GM19023 (cell line): ENCODE data around the gene ATP12A.
A peak's percentile ranks its signal among the peaks of the same experiment; 100 is the strongest.

Source experiments
- ATAC-seq: cut with Tn5 transposase; IDR thresholded peaks from one replicate; pipeline ENCODE4 v1.9.1; 2021; ENCODE audit warnings: mild to moderate bottlenecking, moderate library complexity; ENCODE audit not compliant: unreplicated experiment

The ATP12A gene

GRCh38 chr13:24724714-24725113 lies 44.5 kb downstream of the ATP12A start:
- no peak for ATAC-seq

- no peak for ATAC-seq
Observed at GRCh38 chr13:24725379-24725778, 45.2 kb downstream of the ATP12A start.

- ATAC-seq, result no peak
Observed at GRCh38 chr13:24727731-24728601, 47.8 kb downstream of the ATP12A start.

- ATAC-seq, result peak; percentile 70
Observed at GRCh38 chr13:24730873-24731567, 50.8 kb downstream of the ATP12A start.

GRCh38 chr13:24734950-24735349 lies 54.7 kb downstream of the ATP12A start:
- no peak for ATAC-seq

GRCh38 chr13:24737042-24737441 lies 56.8 kb downstream of the ATP12A start:
- ATAC-seq, result no peak

- ATAC-seq, result no peak
Observed at GRCh38 chr13:24738366-24738847, 58.2 kb downstream of the ATP12A start.

- ATAC-seq, result no peak
Observed at GRCh38 chr13:24740014-24740890, 60.0 kb downstream of the ATP12A start.

GRCh38 chr13:24741016-24741662 lies 60.9 kb downstream of the ATP12A start:
- ATAC-seq, result no peak

- no peak for ATAC-seq
Observed at GRCh38 chr13:24741791-24742190, 61.6 kb downstream of the ATP12A start.

GRCh38 chr13:24742294-24742693 lies 62.1 kb downstream of the ATP12A start:
- ATAC-seq, result no peak

- ATAC-seq, result no peak
Observed at GRCh38 chr13:24742977-24743376, 62.8 kb downstream of the ATP12A start.

- ATAC-seq, result no peak
Observed at GRCh38 chr13:24744247-24744646, 64.0 kb downstream of the ATP12A start.

GRCh38 chr13:24745516-24745860 lies 65.3 kb downstream of the ATP12A start:
- ATAC-seq, result no peak

GRCh38 chr13:24745861-24746617 lies 65.8 kb downstream of the ATP12A start:
- ATAC-seq, result no peak

GRCh38 chr13:24746618-24747247 lies 66.5 kb downstream of the ATP12A start:
- no peak for ATAC-seq

GRCh38 chr13:24747248-24748060 lies 67.2 kb downstream of the ATP12A start:
- no peak for ATAC-seq

- no peak for ATAC-seq
Observed at GRCh38 chr13:24748061-24748400, 67.8 kb downstream of the ATP12A start.

GRCh38 chr13:24759197-24759596 lies 79.0 kb downstream of the ATP12A start:
- no peak for ATAC-seq
